HG03103 (cell line): ENCODE data around the gene ATMIN.

Experiments used
- ATAC-seq: cut with Tn5 transposase; IDR thresholded peaks from one replicate; pipeline ENCODE4 v1.9.1; 2021; ENCODE audit warnings: low read depth; ENCODE audit not compliant: unreplicated experiment

Gene ATMIN

DNA sequence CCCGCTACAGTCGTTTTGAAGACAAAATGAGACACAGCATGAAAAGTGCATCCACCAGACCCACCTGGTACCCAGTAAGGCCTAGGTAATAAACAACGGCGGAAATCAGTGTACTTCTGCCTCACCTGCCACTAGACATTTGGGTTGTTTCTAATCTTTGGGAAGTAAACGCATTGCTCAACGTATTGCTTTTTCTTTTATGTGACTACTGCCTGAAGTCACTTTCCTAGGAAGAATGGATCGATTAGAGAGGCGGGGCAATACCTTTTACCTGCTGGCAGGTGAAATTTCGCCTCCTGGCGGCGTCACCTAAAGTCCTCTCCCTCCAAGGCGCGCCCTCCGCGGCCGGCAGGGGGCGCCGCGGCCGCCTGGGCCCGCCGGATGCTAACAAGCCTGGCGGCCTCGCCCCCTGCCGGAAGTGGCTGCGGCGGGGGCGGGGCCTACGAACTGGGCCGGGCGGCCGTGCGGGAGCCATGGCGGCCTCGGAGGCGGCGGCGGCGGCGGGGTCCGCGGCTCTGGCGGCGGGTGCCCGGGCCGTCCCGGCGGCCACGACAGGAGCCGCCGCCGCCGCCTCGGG is at the start of gene ATMIN:
Gene ATMIN, plus strand, starts transcription at position 445 of the 577 bp plus-strand sequence. Its CDS starts 29 bp downstream, at position 474.
- peak; percentile 85 for ATAC-seq

- no peak for ATAC-seq
These were observed 49.1 kb upstream of the ATMIN start for GRCh38 chr16:80986557-80986956.

DNA sequence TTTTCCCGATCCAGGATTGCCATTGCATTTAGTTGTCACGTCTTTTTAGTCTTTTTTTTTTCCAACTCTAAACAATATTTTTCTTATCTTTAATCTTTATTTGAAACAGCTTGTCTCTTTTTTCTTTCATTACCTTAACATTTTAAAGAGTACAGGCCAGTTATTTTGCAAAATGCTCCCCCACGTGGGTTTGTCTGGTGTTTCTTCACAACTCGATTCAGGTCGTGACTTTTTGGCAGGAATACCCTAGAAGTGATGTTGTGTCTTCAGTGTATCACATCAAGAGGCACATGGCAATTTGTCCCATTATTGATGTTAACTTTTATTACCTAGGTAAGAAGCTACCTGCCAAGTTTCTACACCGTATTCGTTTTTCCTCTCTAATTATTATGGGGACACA is 46.9 kb upstream of the ATMIN start:
- ATAC-seq = no peak

DNA sequence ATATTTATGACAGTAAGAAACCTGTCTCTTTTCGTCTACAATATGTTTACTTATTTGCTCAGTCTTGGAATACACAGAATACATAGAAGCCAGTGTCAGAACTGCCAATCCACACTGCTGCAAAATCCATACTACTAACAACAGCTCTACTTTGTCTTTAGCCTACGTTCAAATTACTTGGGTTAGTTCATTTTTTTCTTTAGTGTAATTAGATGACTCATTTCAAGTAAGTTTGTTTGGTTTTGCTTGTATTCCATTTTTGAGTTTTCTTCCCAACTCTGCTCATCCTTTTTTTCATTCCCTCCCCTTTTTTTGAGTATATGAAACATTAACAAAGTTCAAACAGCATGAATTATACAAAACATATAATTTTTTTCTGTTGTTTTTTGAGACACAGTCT is 45.8 kb upstream of the ATMIN start:
- no peak for ATAC-seq

DNA sequence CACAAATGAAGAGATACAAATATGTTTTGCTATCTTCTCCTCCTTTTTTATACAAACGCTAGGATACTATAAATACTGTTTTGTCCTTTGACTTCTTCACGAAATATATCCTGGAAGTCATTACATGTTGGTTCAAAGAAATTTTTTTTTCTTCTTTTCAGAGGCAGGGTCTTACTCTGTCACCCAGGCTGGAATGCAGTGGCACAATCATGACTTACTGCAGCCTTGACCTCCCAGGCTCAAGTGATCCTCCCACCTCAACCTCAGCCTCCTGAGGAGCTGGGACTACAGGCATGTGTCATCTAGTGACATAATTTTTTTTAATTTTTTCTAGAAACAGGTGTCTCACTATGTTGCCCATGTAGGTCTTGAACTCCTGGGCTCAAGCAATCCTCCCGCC is 45.1 kb upstream of the ATMIN start:
- no peak for ATAC-seq

- no peak for ATAC-seq
These were observed 44.7 kb upstream of the ATMIN start for GRCh38 chr16:80990978-80991377.

- no peak for ATAC-seq
These were observed 43.7 kb upstream of the ATMIN start for GRCh38 chr16:80991792-80992430.

DNA sequence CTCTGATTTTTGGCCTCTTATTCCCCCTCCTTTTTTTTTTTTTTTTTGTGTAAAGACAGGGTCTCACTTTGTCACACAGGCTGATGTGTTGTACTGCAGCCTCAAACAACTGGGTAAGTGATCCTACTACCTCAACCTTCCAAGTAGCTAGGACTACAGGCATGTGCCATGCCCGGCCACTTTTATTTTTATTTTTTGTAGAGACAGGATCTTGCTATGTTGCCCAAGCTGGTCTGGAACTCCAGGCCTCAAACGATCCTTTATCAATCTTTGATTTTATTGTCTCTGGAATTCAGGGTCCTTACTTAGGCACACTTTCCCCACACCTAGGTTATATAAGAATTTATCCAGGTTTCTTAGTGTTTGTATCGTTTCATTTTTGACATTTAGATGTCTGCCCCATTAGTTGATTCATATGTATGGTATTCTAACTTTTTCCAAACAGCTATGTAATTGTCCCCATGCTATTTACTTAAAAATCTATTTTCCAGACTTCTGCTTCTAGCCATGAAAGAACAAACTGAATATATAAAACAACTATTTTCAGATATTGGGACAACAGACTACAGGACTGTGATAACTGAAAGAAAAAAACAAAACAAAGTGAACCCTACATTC is 42.9 kb upstream of the ATMIN start:
- no peak for ATAC-seq

- no peak for ATAC-seq
These were observed 42.3 kb upstream of the ATMIN start for GRCh38 chr16:80993307-80993706.

- no peak for ATAC-seq
These were observed 41.8 kb upstream of the ATMIN start for GRCh38 chr16:80993834-80994233.

DNA sequence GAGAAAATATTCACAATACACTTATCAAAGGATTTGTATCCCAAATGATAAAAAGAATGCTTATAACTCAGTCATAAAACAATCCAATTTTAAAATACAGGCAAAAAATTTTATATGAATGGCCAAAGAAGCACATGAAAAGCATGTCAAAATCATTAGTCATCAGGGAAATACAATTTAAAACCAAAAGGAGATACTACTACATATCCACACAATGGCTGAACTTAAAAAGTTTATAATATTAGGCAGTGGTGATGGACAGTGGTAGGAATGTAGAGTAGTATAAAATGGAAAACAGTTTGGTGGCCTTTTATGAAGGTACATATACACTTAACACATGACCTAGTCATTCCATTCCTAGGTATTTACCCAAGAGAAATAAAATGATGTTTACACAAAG is 41.2 kb upstream of the ATMIN start:
- no peak for ATAC-seq

DNA sequence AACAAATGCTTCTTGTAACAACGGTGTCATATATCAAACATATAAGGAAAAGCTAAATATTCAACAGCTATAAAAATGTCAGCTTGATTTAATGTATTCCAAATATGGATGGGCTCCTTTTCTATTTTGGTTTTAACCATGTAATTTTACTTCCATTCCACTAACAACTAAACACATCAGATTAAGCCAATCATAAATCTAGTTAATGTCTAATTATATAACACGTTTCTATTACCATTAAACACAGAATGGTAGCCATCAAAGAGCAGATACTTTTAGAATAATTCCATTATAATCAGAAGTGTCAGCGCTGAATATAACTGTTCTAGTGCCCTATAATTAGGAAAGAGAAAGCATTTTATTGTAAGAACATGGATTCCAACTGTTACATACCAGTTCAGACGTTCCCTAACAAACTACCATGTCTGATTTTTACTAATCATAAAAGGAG is 38.9 kb upstream of the ATMIN start:
- ATAC-seq = no peak

DNA sequence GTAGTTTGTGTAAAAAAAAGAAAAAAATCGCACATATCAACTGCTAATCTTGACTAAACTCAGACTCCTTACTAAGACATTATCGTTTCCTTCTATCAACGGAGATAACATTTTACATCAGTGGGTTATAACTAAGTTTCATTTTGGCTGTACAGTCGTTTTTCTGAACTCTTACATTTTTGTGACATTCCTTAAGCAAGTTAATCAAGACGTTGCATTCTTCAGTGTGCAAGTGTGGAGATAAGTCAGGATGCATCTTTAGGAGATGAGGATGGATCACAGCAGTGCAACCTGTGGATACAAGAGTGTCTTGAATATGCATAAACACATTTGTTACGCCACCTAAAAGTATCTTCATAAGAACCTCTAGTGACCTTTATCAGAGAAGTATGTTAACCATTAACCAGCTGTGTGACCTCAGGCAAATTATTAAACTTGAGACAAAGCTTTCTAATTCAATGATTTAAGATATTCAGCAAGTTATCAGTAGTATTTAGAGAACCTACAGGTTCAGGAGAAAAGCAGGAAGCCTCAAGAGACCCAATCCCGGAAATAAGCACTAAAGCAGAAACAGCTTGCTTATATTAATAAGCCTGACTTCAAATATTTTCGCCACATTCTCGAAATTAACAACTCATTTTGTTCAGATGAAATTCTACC is 38.4 kb upstream of the ATMIN start:
- ATAC-seq = peak; percentile 44

- ATAC-seq = no peak
These were observed 37.5 kb upstream of the ATMIN start for GRCh38 chr16:80997964-80998620.

- ATAC-seq = no peak
These were observed 34.8 kb upstream of the ATMIN start for GRCh38 chr16:81000873-81001272.

DNA sequence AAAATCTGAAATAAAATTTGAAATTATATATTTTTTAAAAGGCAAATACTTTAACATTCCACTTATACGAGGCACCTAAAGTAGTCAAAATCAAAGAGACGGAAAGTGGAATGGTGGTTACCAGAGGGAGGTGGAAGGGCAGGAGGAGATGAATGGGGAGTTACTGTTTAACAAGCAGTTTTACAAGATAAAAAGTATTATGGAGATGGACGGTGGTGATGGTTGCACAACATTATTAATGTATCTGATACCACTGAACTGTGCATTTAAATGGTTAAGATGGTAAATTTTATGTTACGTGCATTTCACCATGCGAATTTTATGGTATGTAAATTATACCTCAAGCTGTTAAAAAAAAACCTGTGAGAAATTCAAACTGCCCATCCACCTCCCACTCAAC is 34.3 kb upstream of the ATMIN start:
- no peak for ATAC-seq

DNA sequence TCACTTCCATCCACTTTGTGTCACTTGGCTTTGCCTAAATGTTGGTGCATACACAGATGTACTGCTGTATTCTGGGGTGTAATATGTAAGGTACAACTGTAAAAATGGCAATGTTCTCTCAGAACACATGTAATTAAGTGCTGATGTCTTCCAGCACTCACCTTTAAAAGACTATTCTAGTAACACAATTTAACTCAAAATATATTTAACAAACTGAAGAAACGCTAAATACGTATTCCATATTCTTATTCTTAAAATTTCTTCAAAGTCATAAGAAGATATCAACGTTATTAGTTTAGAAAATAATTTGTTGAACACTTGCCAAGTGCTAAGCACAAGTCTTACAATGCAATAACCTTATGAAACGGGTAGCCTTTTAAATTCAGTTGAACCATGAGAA is 32.6 kb upstream of the ATMIN start:
- no peak for ATAC-seq

DNA sequence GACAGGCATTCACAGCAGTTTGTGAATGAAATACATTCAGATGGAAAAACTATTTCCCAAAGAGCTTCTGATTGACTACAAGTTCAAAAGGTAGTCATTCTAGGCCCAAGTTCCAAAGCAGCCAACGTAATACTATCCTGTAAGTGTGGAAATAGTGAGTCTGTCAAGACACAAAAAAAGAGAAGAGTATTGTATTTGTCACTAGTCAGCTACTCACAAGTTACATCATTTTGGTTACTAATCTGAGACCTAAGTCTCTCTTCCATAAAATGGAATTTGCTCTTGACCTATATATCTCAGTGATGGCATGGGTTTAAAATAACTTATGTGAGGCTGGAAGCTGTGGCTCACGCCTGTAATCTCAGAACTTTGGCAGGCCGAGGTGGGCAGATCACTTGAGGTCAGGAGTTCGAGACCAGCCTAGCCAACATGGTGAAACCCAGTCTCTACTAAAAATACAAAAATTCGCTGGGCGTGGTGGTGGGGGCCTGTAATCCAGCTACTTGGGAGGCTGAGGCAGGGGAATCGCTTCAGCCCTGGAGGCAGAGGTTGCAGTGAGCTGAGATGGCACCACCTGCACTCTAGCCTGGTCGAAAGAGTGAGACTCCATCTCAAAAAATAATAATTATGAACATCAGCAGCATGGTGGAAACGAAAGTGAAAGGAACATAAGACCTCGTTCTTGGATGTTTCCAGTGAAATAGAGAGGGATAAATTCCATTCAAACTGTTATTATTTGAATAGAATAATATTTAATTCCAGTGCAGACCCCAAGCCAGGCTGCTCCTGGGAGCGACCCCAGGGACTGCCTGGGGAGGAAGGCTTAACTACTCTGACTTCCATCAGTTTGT is 31.8 kb upstream of the ATMIN start:
- no peak for ATAC-seq

GRCh38 chr16:81004646-81005353 is 30.8 kb upstream of the ATMIN start:
- no peak for ATAC-seq
